Endodermal cell (in vitro differentiated cells): ENCODE measurements around the gene CKAP2. TPM values are rescaled to one million over a fixed set of nuclear protein-coding genes. Genes with fewer than 3 reads are reported as not detected.
A peak's percentile ranks its signal among the peaks of the same experiment; 100 is the strongest.
"Not testable (repeated sequence)": the region's sequence is repeated elsewhere in the genome, so short reads cannot be mapped to it uniquely, and the experiment has no call there.

ENCODE experiments used
- DNase-seq: peaks from one replicate; pipeline ENCODE4 v3.0.0-alpha.2; 2017
- H3K27ac ChIP-seq: 2 replicates; pipeline ENCODE4 v1.5.1; 2013; ENCODE audit warnings: mild to moderate bottlenecking, low read depth, low read length, moderate library complexity
- H3K27me3 ChIP-seq: 2 replicates; pipeline ENCODE4 v1.6.1; 2013; ENCODE audit warnings: mild to moderate bottlenecking, low read length, moderate library complexity; ENCODE audit not compliant: insufficient read depth, control insufficient read depth, poor library complexity, severe bottlenecking
- H3K36me3 ChIP-seq: 2 replicates; pipeline ENCODE4 v1.7.0; 2013; ENCODE audit warnings: mild to moderate bottlenecking, low read length, moderate library complexity; ENCODE audit not compliant: control insufficient read depth, insufficient read depth
- H3K4me1 ChIP-seq: one replicate; pipeline ENCODE4 v1.7.0; 2013; ENCODE audit warnings: low read length; ENCODE audit not compliant: control insufficient read depth, insufficient read depth
- H3K4me3 ChIP-seq: 2 replicates; pipeline ENCODE4 v1.5.1; 2013; ENCODE audit warnings: mild to moderate bottlenecking, low read length, moderate library complexity
- H3K9ac ChIP-seq: 2 replicates; pipeline ENCODE4 v1.6.1; 2013; ENCODE audit warnings: mild to moderate bottlenecking, low read length, moderate library complexity; ENCODE audit not compliant: poor library complexity, severe bottlenecking; ENCODE audit errors: extremely low read depth
- H3K9me3 ChIP-seq: 2 replicates; pipeline ENCODE4 v1.6.1; 2013; ENCODE audit warnings: mild to moderate bottlenecking, low read length, moderate library complexity; ENCODE audit not compliant: control insufficient read depth
- H3K27ac Mint-ChIP-seq: 2 replicates; pipeline ENCODE4 v1.8.0; 2020; ENCODE audit warnings: mixed read lengths
- H3K27me3 Mint-ChIP-seq: 2 replicates; pipeline ENCODE4 v1.8.0; 2021; ENCODE audit warnings: mild to moderate bottlenecking, mixed read lengths; ENCODE audit not compliant: insufficient read depth
- H3K36me3 Mint-ChIP-seq: 2 replicates; pipeline ENCODE4 v1.8.0; 2020; ENCODE audit warnings: low read depth, mixed read lengths
- H3K4me1 Mint-ChIP-seq: 2 replicates; pipeline ENCODE4 v1.8.0; 2020; ENCODE audit warnings: mixed read lengths
- H3K4me3 Mint-ChIP-seq: 2 replicates; pipeline ENCODE4 v1.8.0; 2020; ENCODE audit warnings: mild to moderate bottlenecking, moderate library complexity, mixed read lengths
- H3K9me3 Mint-ChIP-seq: 2 replicates; pipeline ENCODE4 v1.8.0; 2020; ENCODE audit warnings: mild to moderate bottlenecking, mixed read lengths
- WGBS, 2 experiments: methylation state at CpG; one replicate each; pipeline versions ENCODE4 v1.1.5 to v1.1.7; 2013; ENCODE audit warnings: missing lambda C conversion rate in 2 of 2, mixed read lengths in 1 of 2; ENCODE audit not compliant: insufficient coverage in 1 of 2, insufficient read length in 1 of 2; 5-methylcytosine and 5-hydroxymethylcytosine counted together
- total RNA-seq, 2 donors: library from RNA; stranded (reverse); fragmentation: NEBNext Ultra II Directional in 1 of 2; extraction: Animal tissue kit (Norgen Biotek cat#: 25700) in 1 of 2; gene quantifications; 2 replicates in 1 of 2; 3 replicates in 1 of 2; pipeline ENCODE4 v1.2.1, GENCODE V29; 2021
- TF ChIP-seq, protein P1 (sequence below): fragments of 200-600 bp; sonication (generic); conservative IDR thresholded peaks from 2 replicates; pipeline ENCODE4 v1.5.0; 2021; ENCODE audit warnings: antibody characterized with exemption, mild to moderate bottlenecking

The CKAP2 gene
- total RNA-seq, 2 donors from 2014 or later: 67.6 to 98.5 TPM

DNA sequence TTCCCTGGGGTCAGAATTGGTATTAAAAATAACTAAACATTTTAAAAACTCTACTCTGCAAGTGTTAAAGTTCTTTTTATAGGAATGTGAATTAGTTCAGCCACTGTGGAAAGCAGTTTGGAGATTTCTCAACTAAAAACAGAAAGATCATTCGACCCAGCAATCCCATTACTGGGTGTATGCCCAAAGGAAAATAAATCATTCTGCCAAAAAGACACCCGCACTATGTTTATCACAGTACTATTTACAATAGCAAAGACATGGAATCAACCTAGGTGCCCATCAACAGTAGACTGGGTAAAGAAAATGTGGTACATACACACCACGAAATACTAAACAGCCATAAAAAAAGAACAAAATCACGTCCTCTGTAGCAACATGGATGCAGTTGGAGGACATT is 48.6 kb upstream of the CKAP2 start:
- H3K27me3 ChIP-seq: peaks cover 32% of the 10 kb centered on the region
- 92 to 93% methylated on average over 2 to 3 of the region's 4 CpGs for WGBS, 2 experiments
- no peak overlapping the region for H3K27ac Mint-ChIP-seq
- peaks cover 8% of the 10 kb centered on the region for H3K36me3 ChIP-seq
- no peaks in the 10 kb centered on the region for H3K4me1 Mint-ChIP-seq
- H3K9me3 ChIP-seq: no peaks in the 10 kb centered on the region
- H3K36me3 Mint-ChIP-seq: peaks cover 24% of the 10 kb centered on the region
- peak overlapping the region; percentile 49 for H3K4me3 Mint-ChIP-seq
- DNase-seq: no peak
- H3K27ac ChIP-seq: no peak overlapping the region
- peaks cover 50% of the 10 kb centered on the region for H3K27me3 Mint-ChIP-seq
- TF ChIP-seq, protein P1, sequence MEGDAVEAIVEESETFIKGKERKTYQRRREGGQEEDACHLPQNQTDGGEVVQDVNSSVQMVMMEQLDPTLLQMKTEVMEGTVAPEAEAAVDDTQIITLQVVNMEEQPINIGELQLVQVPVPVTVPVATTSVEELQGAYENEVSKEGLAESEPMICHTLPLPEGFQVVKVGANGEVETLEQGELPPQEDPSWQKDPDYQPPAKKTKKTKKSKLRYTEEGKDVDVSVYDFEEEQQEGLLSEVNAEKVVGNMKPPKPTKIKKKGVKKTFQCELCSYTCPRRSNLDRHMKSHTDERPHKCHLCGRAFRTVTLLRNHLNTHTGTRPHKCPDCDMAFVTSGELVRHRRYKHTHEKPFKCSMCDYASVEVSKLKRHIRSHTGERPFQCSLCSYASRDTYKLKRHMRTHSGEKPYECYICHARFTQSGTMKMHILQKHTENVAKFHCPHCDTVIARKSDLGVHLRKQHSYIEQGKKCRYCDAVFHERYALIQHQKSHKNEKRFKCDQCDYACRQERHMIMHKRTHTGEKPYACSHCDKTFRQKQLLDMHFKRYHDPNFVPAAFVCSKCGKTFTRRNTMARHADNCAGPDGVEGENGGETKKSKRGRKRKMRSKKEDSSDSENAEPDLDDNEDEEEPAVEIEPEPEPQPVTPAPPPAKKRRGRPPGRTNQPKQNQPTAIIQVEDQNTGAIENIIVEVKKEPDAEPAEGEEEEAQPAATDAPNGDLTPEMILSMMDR: no peak
- no peak overlapping the region for H3K4me3 ChIP-seq
- no peak overlapping the region for H3K9ac ChIP-seq
- peaks cover 5% of the 10 kb centered on the region for H3K9me3 Mint-ChIP-seq
- H3K4me1 ChIP-seq: no peaks in the 10 kb centered on the region

- Mint-ChIP-seq H3K27me3 (peaks cover 48% of the 10 kb centered on the region), H3K36me3 (peaks cover 27% of the 10 kb centered on the region)
- H3K27me3 ChIP-seq: peaks cover 32% of the 10 kb centered on the region
- H3K9ac ChIP-seq, H3K4me3 Mint-ChIP-seq, H3K4me1 Mint-ChIP-seq, H3K27ac ChIP-seq, H3K9me3 Mint-ChIP-seq, H3K4me3 ChIP-seq, H3K27ac Mint-ChIP-seq, H3K9me3 ChIP-seq, H3K4me1 ChIP-seq, DNase-seq: not testable (repeated sequence)
- WGBS, 2 experiments: 91 to 96% methylated on average over 12 of the region's 12 CpGs
- H3K36me3 ChIP-seq: peaks cover 14% of the 10 kb centered on the region
Measured at GRCh38 chr13:52407436-52407835, 47.8 kb upstream of the CKAP2 start.

GRCh38 chr13:52408071-52408658 is 47.1 kb upstream of the CKAP2 start:
- not testable (repeated sequence) for H3K9ac ChIP-seq
- DNase-seq: peak; percentile 55
- 94 to 96% methylated on average over 9 to 33 of the region's 33 CpGs for WGBS, 2 experiments

GRCh38 chr13:52411629-52412028 is 43.6 kb upstream of the CKAP2 start:
- Histone ChIP-seq H3K4me1 (no peaks in the 10 kb centered on the region), H3K9me3 (no peaks in the 10 kb centered on the region), H3K9ac (no peak overlapping the region), H3K36me3 (peaks cover 45% of the 10 kb centered on the region), H3K27ac (no peak overlapping the region), H3K27me3 (peaks cover 4% of the 10 kb centered on the region), H3K4me3 (no peak overlapping the region)
- Mint-ChIP-seq H3K27me3 (peaks cover 13% of the 10 kb centered on the region), H3K4me1 (no peaks in the 10 kb centered on the region), H3K36me3 (peaks cover 51% of the 10 kb centered on the region), H3K9me3 (peaks cover 5% of the 10 kb centered on the region), H3K27ac (no peak overlapping the region), H3K4me3 (no peak overlapping the region)
- TF ChIP-seq, protein P1: no peak
- WGBS, 2 experiments: 93 to 96% methylated on average over 4 of the region's 4 CpGs
- DNase-seq: no peak

More at GRCh38 chr13:52408071-52408658, 47.1 kb upstream of the CKAP2 start:
- H3K36me3 Mint-ChIP-seq: peaks cover 27% of the 10 kb centered on the region
- H3K27me3 Mint-ChIP-seq: peaks cover 42% of the 10 kb centered on the region
- not testable (repeated sequence) for H3K4me3 ChIP-seq, H3K4me1 Mint-ChIP-seq, H3K4me3 Mint-ChIP-seq, H3K9me3 ChIP-seq, H3K27ac ChIP-seq, H3K4me1 ChIP-seq, H3K27ac Mint-ChIP-seq, H3K9me3 Mint-ChIP-seq
- H3K36me3 ChIP-seq: peaks cover 21% of the 10 kb centered on the region
- peaks cover 32% of the 10 kb centered on the region for H3K27me3 ChIP-seq
